ENCODE data around the gene ZDHHC19.

DNA sequence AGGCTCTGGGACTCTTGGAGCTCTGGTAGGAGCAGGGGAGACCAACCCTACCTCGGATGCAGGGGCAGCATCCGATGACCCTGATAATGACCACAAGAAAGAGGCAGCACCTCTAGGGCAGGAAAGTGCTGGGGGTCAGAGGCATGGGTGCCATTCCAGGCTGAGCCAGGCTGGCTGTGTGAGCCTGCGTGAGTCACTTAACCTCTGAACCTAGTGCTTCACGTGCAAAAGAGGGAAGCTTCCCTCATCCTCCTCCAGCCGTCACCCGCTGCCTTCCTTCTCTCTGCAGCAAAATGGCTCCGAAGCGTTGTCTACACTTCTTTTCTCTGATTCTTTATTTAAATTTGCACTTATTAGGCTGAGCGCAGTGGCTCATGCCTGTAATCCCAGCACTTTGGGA lies 35.5 kb downstream of the ZDHHC19 start:
- TF ChIP-seq, protein P1, sequence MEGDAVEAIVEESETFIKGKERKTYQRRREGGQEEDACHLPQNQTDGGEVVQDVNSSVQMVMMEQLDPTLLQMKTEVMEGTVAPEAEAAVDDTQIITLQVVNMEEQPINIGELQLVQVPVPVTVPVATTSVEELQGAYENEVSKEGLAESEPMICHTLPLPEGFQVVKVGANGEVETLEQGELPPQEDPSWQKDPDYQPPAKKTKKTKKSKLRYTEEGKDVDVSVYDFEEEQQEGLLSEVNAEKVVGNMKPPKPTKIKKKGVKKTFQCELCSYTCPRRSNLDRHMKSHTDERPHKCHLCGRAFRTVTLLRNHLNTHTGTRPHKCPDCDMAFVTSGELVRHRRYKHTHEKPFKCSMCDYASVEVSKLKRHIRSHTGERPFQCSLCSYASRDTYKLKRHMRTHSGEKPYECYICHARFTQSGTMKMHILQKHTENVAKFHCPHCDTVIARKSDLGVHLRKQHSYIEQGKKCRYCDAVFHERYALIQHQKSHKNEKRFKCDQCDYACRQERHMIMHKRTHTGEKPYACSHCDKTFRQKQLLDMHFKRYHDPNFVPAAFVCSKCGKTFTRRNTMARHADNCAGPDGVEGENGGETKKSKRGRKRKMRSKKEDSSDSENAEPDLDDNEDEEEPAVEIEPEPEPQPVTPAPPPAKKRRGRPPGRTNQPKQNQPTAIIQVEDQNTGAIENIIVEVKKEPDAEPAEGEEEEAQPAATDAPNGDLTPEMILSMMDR (IDR thresholded peaks at IDR 0.05; ENCODE audit: low read depth, low read length) = no peak
- TF ChIP-seq POLR2A (IDR thresholded peaks at IDR 0.05; ENCODE audit: extremely low read depth, insufficient read length) = no peak
- TF ChIP-seq, protein P2, sequence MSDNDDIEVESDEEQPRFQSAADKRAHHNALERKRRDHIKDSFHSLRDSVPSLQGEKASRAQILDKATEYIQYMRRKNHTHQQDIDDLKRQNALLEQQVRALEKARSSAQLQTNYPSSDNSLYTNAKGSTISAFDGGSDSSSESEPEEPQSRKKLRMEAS (IDR thresholded peaks at IDR 0.05; ENCODE audit: low read depth, low read length) = no peak

All from NB4 (cell line).